Measurements from ENCODE around the gene CABLES1. TPM values are rescaled to one million over a fixed set of nuclear protein-coding genes. Genes with fewer than 3 reads are reported as not detected.

CABLES1 gene
- total RNA-seq, 4 donors from 2014 or later = 28.1 to 43.8 (median 37.6) TPM

DNA sequence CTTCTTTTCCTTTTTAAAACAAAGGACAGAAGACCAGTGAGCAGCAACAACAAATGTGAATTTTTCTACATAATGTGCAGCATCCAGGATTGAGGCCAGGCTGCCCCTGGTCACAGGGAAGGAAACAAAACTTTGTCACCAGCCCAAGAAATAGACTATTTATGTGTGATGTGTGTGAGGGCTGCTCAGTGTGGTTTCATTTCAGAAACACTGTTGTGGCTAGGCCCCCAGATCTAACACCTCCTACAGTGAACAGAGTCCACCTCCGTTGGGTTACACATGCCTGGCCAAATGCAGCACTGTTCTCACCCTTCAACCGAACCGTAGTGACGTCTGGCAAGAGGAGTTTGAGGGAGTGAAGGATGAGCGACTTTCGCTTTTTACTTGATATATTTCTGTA, 171.5 kb downstream of the CABLES1 start:
- Histone ChIP-seq H3K36me3 (no peaks in the 10 kb centered on the region), H3K4me1 (peaks cover 0 to 25% of the 10 kb centered on the region in 2 donors), H3K4me3 (replicated peaks in 1 of 3) (no peak overlapping the region), H3K9me3 (no peaks in the 10 kb centered on the region), H3K27me3 (no peaks in the 10 kb centered on the region), H3K27ac (no peak overlapping the region)
- intact Hi-C loops (cut with DNase I) = no loop called here
- TF ChIP-seq, protein P1, sequence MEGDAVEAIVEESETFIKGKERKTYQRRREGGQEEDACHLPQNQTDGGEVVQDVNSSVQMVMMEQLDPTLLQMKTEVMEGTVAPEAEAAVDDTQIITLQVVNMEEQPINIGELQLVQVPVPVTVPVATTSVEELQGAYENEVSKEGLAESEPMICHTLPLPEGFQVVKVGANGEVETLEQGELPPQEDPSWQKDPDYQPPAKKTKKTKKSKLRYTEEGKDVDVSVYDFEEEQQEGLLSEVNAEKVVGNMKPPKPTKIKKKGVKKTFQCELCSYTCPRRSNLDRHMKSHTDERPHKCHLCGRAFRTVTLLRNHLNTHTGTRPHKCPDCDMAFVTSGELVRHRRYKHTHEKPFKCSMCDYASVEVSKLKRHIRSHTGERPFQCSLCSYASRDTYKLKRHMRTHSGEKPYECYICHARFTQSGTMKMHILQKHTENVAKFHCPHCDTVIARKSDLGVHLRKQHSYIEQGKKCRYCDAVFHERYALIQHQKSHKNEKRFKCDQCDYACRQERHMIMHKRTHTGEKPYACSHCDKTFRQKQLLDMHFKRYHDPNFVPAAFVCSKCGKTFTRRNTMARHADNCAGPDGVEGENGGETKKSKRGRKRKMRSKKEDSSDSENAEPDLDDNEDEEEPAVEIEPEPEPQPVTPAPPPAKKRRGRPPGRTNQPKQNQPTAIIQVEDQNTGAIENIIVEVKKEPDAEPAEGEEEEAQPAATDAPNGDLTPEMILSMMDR (IDR thresholded peaks at IDR 0.05) = no peak
- TF ChIP-seq POLR2A (IDR thresholded peaks at IDR 0.05) = no peak
- no peak for DNase-seq
- WGBS, 2 donors = 78 to 84% methylated on average over 6 of the region's 6 CpGs

DNA sequence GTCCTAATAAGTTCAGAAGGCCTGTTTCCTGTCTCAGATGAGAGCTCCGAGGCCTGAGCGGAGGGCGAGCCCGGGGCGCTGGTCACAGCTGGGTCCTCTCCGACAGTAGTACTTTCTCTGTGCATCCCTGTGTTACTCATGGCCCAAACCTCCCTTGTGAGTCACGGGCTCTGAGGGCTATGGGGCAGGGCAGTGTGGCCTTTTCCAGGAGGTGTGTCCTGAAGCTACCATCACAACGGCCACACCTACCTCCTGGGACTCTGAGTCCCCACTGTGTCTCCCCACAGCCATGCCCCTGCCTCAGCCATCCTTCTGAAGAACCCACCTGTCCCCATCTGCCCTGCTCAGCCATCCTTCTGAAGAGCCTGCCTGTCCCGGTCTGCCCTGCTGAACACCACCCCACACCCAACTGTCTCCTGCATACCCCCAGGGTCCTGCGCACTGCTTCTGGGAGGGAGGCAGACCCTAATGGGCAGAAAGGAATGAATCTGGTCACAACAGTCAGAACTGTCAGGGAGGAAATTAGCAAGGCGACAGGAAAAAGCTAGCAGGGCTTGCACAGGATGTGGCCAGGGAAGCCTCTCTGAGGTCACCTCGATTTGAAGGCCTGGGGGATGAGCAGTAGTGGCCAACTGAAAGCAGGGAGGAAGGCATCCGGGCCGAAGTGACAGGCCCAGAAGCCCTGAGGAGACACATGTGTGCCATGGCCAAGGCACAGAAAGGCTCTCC, 172.4 kb downstream of the CABLES1 start:
- no peaks in the 10 kb centered on the region for H3K36me3 ChIP-seq
- DNase-seq = no peak
- H3K4me3 ChIP-seq (replicated peaks in 1 of 3) = no peak overlapping the region
- no peak overlapping the region for H3K27ac ChIP-seq
- no peaks in the 10 kb centered on the region for H3K9me3 ChIP-seq
- WGBS, 2 donors = 80 to 86% methylated on average over 14 of the region's 14 CpGs
- TF ChIP-seq, protein P1 (IDR thresholded peaks at IDR 0.05) = no peak
- TF ChIP-seq POLR2A (IDR thresholded peaks at IDR 0.05) = no peak
- intact Hi-C loops (cut with DNase I) = no loop called here
- H3K4me1 ChIP-seq = peaks cover 4 to 23% of the 10 kb centered on the region in 2 donors
- no peaks in the 10 kb centered on the region for H3K27me3 ChIP-seq

Other genes starting within 250 kb of the CABLES1 start
- gene RBBP8, start 202.2 kb upstream of the CABLES1 start, total RNA-seq = 10 to 100 TPM; 29.2 to 51.3 (median 42.5) TPM

Measured in thyroid gland (tissue), 4 donors.